Lower leg skin (tissue), 3 donors: Measurements from ENCODE around the gene ASB13.

Source experiments
- POLR2A ChIP-seq, 2 donors: fragments of 450-650 bp; IDR thresholded peaks; one replicate each; pipeline ENCODE4 v1.6.1; 2016 to 2017; ENCODE audit warnings: antibody characterized with exemption in 2 of 2, mild to moderate bottlenecking in 1 of 2, moderate library complexity in 1 of 2
- TF ChIP-seq, protein P1 (sequence below), 3 donors: fragments of 450-650 bp; IDR thresholded peaks; one replicate each; pipeline ENCODE4 v1.5.1; 2016; ENCODE audit warnings: antibody characterized with exemption in 3 of 3, mild to moderate bottlenecking in 3 of 3, moderate library complexity in 2 of 3

GRCh38 chr10:5627486-5628044 is 38.8 kb downstream of the ASB13 start:
- TF ChIP-seq, protein P1, sequence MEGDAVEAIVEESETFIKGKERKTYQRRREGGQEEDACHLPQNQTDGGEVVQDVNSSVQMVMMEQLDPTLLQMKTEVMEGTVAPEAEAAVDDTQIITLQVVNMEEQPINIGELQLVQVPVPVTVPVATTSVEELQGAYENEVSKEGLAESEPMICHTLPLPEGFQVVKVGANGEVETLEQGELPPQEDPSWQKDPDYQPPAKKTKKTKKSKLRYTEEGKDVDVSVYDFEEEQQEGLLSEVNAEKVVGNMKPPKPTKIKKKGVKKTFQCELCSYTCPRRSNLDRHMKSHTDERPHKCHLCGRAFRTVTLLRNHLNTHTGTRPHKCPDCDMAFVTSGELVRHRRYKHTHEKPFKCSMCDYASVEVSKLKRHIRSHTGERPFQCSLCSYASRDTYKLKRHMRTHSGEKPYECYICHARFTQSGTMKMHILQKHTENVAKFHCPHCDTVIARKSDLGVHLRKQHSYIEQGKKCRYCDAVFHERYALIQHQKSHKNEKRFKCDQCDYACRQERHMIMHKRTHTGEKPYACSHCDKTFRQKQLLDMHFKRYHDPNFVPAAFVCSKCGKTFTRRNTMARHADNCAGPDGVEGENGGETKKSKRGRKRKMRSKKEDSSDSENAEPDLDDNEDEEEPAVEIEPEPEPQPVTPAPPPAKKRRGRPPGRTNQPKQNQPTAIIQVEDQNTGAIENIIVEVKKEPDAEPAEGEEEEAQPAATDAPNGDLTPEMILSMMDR (IDR thresholded peaks at IDR 0.05): no peak
- TF ChIP-seq POLR2A (IDR thresholded peaks at IDR 0.05): no peak
